HepG2 (cell line): ENCODE results near the gene TMEM131.

ENCODE experiments used
- CBFB ChIP-seq: sonication (generic); formaldehyde crosslinking; IDR thresholded peaks from 2 replicates; pipeline ENCODE4 v1.4.0; 2020; ENCODE audit warnings: missing genetic modification reagents
- RBM22 ChIP-seq: fragments of 200-400 bp; formaldehyde crosslinking; optimal IDR thresholded peaks from 2 replicates; pipeline ENCODE3; 2017; ENCODE audit warnings: mild to moderate bottlenecking, low read length, moderate library complexity
- TF ChIP-seq, protein P1 (sequence below): sonication (generic); formaldehyde crosslinking; IDR thresholded peaks from 2 replicates; pipeline ENCODE4 v1.5.0; 2020; ENCODE audit warnings: mild to moderate bottlenecking, missing genetic modification reagents, moderate library complexity
- TF ChIP-seq, protein P2 (sequence below): sonication (generic); formaldehyde crosslinking; IDR thresholded peaks from 2 replicates; pipeline ENCODE4 v1.8.1; 2023; ENCODE audit warnings: mild to moderate bottlenecking, missing genetic modification reagents, borderline replicate concordance

DNA sequence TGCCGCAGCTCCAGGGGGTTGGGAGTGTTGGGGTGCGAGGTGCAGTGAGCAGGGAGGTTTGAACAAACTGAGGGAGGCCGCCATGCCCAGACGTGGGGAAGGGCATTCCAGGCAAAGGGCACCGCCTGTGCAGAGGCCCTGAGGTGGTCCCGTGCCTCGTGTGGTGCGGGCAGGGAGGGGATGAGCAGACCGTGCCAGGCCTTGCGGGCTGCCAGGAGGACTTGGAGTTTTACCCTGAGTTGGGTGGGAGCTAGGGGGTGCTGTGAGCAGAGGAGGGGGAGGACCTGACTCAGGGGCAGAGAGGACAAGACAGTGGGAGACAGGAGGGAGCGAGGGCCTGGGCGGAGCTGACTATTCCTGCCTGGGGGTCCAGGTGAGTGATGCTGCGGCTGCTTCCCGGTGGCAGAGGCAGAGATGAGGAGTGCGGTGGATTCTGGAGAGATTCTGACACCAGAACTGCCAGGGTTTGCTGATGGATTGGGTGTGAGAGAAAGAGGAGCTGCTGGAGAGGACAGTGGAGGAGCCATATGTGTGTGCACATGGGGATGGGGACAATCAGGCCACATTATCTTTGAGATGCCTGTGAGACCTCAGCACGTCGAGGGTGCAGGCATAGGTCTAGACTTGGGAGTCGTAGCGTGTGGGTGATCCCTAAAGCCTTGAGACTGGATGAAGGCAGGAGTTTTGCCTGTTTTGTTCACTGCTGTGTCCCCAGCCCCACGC lies 259.0 kb downstream of the TMEM131 start:
- TF ChIP-seq RBM22 = no peak
- TF ChIP-seq, protein P1, sequence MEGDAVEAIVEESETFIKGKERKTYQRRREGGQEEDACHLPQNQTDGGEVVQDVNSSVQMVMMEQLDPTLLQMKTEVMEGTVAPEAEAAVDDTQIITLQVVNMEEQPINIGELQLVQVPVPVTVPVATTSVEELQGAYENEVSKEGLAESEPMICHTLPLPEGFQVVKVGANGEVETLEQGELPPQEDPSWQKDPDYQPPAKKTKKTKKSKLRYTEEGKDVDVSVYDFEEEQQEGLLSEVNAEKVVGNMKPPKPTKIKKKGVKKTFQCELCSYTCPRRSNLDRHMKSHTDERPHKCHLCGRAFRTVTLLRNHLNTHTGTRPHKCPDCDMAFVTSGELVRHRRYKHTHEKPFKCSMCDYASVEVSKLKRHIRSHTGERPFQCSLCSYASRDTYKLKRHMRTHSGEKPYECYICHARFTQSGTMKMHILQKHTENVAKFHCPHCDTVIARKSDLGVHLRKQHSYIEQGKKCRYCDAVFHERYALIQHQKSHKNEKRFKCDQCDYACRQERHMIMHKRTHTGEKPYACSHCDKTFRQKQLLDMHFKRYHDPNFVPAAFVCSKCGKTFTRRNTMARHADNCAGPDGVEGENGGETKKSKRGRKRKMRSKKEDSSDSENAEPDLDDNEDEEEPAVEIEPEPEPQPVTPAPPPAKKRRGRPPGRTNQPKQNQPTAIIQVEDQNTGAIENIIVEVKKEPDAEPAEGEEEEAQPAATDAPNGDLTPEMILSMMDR (CRISPR knock-in tag) = no peak
- TF ChIP-seq, protein P2, sequence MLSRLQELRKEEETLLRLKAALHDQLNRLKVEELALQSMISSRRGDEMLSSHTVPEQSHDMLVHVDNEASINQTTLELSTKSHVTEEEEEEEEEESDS (CRISPR knock-in tag) = no peak
- no peak for TF ChIP-seq CBFB (CRISPR knock-in tag)
